NCI-H82 treated with DMSO at 0.1 percent for 48 hours (cell line): Measurements from ENCODE around the gene DCDC2C.

Experiments used
- DNase-seq: peaks from one replicate; lab custom pipeline; 2025; ENCODE audit not compliant: unreplicated experiment; lab: John Stamatoyannopoulos, UW

The DCDC2C gene

GRCh38 chr2:3708576-3708975 is 5.2 kb downstream of the DCDC2C start:
- DNase-seq, result no peak

- no peak for DNase-seq
Observed at GRCh38 chr2:3709225-3709624, 5.8 kb downstream of the DCDC2C start.

GRCh38 chr2:3712424-3712823 is 9.0 kb downstream of the DCDC2C start:
- no peak for DNase-seq

- DNase-seq, result no peak
Observed at GRCh38 chr2:3712831-3713503, 9.6 kb downstream of the DCDC2C start.

- DNase-seq, result no peak
Observed at GRCh38 chr2:3718679-3719078, 15.3 kb downstream of the DCDC2C start.

- no peak for DNase-seq
Observed at GRCh38 chr2:3725002-3725401, 21.6 kb downstream of the DCDC2C start.

- DNase-seq, result no peak
Observed at GRCh38 chr2:3725458-3726250, 22.3 kb downstream of the DCDC2C start.

- no peak for DNase-seq
Observed at GRCh38 chr2:3726511-3726910, 23.1 kb downstream of the DCDC2C start.

GRCh38 chr2:3727397-3728045 is 24.1 kb downstream of the DCDC2C start:
- DNase-seq, result no peak

GRCh38 chr2:3728104-3729054 is 25.0 kb downstream of the DCDC2C start:
- DNase-seq, result peak; percentile 31

- DNase-seq, result no peak
Observed at GRCh38 chr2:3729055-3729448, 25.7 kb downstream of the DCDC2C start.

GRCh38 chr2:3729786-3730185 is 26.4 kb downstream of the DCDC2C start:
- DNase-seq, result no peak

GRCh38 chr2:3730646-3731045 is 27.3 kb downstream of the DCDC2C start:
- no peak for DNase-seq

GRCh38 chr2:3731829-3732228 is 28.5 kb downstream of the DCDC2C start:
- no peak for DNase-seq

GRCh38 chr2:3736112-3736511 is 32.7 kb downstream of the DCDC2C start:
- DNase-seq, result no peak

GRCh38 chr2:3737128-3737527 is 33.8 kb downstream of the DCDC2C start:
- no peak for DNase-seq

- DNase-seq, result peak; percentile 34
Observed at GRCh38 chr2:3738454-3738853, 35.1 kb downstream of the DCDC2C start.

- no peak for DNase-seq
Observed at GRCh38 chr2:3739313-3739712, 35.9 kb downstream of the DCDC2C start.

GRCh38 chr2:3741396-3741795 is 38.0 kb downstream of the DCDC2C start:
- no peak for DNase-seq

- no peak for DNase-seq
Observed at GRCh38 chr2:3741867-3742602, 38.7 kb downstream of the DCDC2C start.
